Endothelial cell of umbilical vein (primary cell): ENCODE data around the gene MAN2A1. TPM values are rescaled to one million over a fixed set of nuclear protein-coding genes. Genes with fewer than 3 reads are reported as not detected.

Experiments
- BruUV-seq: library from RNA; stranded (reverse); fragments of 400-500 nt; replicated peaks from 2 replicates; lab custom pipeline; 2021; lab: Mats Ljungman, UMichigan
- CTCF ChIA-PET: fragments of 300-600, 350-600 bp; sonication (Branson Sonifier 250); formaldehyde crosslinking; loops from one replicate; lab custom pipeline; 2021; ENCODE audit warnings: antibody characterized with exemption, inconsistent platforms; lab: Charles Lee
- POLR2A ChIA-PET: fragments of 300-600, 350-600 bp; sonication (Branson Sonifier 250); formaldehyde crosslinking; loops from one replicate; lab custom pipeline; 2021; ENCODE audit warnings: antibody characterized with exemption, inconsistent platforms; lab: Charles Lee
- DNase-seq: peaks from one replicate; pipeline ENCODE4 v3.0.0-alpha.2; 2011; ENCODE audit warnings: low read depth, low spot score
- FAIRE-seq: peaks from 2 replicates; lab custom pipeline; 2011; peaks lifted over from hg19 to GRCh38; lab: Jason Lieb, UNC
- H2AFZ ChIP-seq: 2 replicates; pipeline ENCODE4 v1.6.0; 2012; ENCODE audit warnings: low read depth, low read length, control low read depth, inconsistent platforms
- H3K27ac ChIP-seq: 2 replicates; pipeline ENCODE4 v1.5.1; 2011; ENCODE audit warnings: low read depth, mild to moderate bottlenecking, control low read depth, low read length, moderate library complexity; ENCODE audit not compliant: insufficient read depth
- H3K27me3 ChIP-seq, 2 experiments: 2 replicates each; pipeline versions ENCODE4 v1.6.0 to v1.6.1; 2011; ENCODE audit warnings: low read length in 2 of 2, mixed read lengths in 1 of 2; ENCODE audit not compliant: control insufficient read depth in 2 of 2, insufficient read depth in 2 of 2
- H3K36me3 ChIP-seq, 2 experiments: 2 replicates in 1 of 2; 3 replicates in 1 of 2; pipeline ENCODE4 v1.5.1; 2011; ENCODE audit warnings: low read length in 2 of 2, mild to moderate bottlenecking in 1 of 2, moderate library complexity in 1 of 2; ENCODE audit not compliant: control insufficient read depth in 2 of 2, insufficient read depth in 2 of 2; ENCODE audit errors: extremely low read depth in 1 of 2
- H3K4me1 ChIP-seq: 3 replicates; pipeline ENCODE4 v1.5.1; 2011; ENCODE audit warnings: mild to moderate bottlenecking, low read length; ENCODE audit not compliant: control insufficient read depth, insufficient read depth; ENCODE audit errors: extremely low read depth
- H3K4me2 ChIP-seq: 2 replicates; pipeline ENCODE4 v1.6.1; 2011; ENCODE audit warnings: low read length, control low read depth, mixed read lengths; ENCODE audit not compliant: insufficient read depth
- H3K4me3 ChIP-seq, 3 experiments: fragments of 200-600 bp in 1 of 3; sonication (generic), shearing (Covaris generic) in 1 of 3; replicated peaks in 1 of 3; 2 replicates each; pipeline ENCODE4 v1.5.1; 2011 to 2016; ENCODE audit warnings: control low read depth in 3 of 3, low read length in 3 of 3, mild to moderate bottlenecking in 2 of 3, inconsistent platforms in 1 of 3, low read depth in 1 of 3, moderate library complexity in 1 of 3; ENCODE audit not compliant: insufficient read depth in 1 of 3
- H3K79me2 ChIP-seq: 2 replicates; pipeline ENCODE4 v1.6.0; 2012; ENCODE audit warnings: low read length, inconsistent platforms; ENCODE audit not compliant: control insufficient read depth, insufficient read depth
- H3K9ac ChIP-seq: replicated peaks from 2 replicates; pipeline ENCODE3; 2011; ENCODE audit warnings: low read length, control low read depth; ENCODE audit not compliant: insufficient read depth; ENCODE audit errors: extremely low read depth
- H3K9me1 ChIP-seq: replicated peaks from 3 replicates; pipeline ENCODE4 v1.6.0; 2011; ENCODE audit warnings: mild to moderate bottlenecking, low read length; ENCODE audit not compliant: control insufficient read depth, insufficient read depth; ENCODE audit errors: extremely low read depth
- H3K9me3 ChIP-seq: replicated peaks from 2 replicates; pipeline ENCODE4 v1.5.1; 2012; ENCODE audit warnings: low read length, inconsistent platforms; ENCODE audit not compliant: control insufficient read depth, insufficient read depth
- H4K20me1 ChIP-seq: replicated peaks from 2 replicates; pipeline ENCODE3; 2011; ENCODE audit warnings: mild to moderate bottlenecking, low read length; ENCODE audit not compliant: control insufficient read depth, insufficient read depth; ENCODE audit errors: extremely low read depth
- EZH2 ChIP-seq: IDR thresholded peaks from 2 replicates; pipeline ENCODE4 v1.6.1; 2012; ENCODE audit warnings: borderline replicate concordance, low read depth, mild to moderate bottlenecking, moderate library complexity, low read length, inconsistent platforms; ENCODE audit not compliant: severe bottlenecking
- FOS ChIP-seq: IDR thresholded peaks from 2 replicates; pipeline ENCODE4 v1.6.1; 2011; ENCODE audit warnings: mild to moderate bottlenecking, low read length, moderate library complexity, borderline replicate concordance; ENCODE audit not compliant: insufficient read depth
- GATA2 ChIP-seq: IDR thresholded peaks from 2 replicates; pipeline ENCODE4 v1.7.0; 2011; ENCODE audit warnings: low read depth, mild to moderate bottlenecking, moderate library complexity, mixed read lengths, low read length; ENCODE audit not compliant: insufficient read length, insufficient read depth
- JUN ChIP-seq: IDR thresholded peaks from 2 replicates; pipeline ENCODE4 v1.6.1; 2011; ENCODE audit warnings: borderline replicate concordance, low read depth; ENCODE audit not compliant: insufficient read length, insufficient read depth
- MAX ChIP-seq: IDR thresholded peaks from 2 replicates; pipeline ENCODE4 v1.6.1; 2011; ENCODE audit not compliant: insufficient read depth, insufficient read length
- MYC ChIP-seq: IDR thresholded peaks from one replicate; pipeline ENCODE4 v1.6.1; 2011; ENCODE audit warnings: mild to moderate bottlenecking, low read depth, low read length
- POLR2A ChIP-seq: IDR thresholded peaks from 2 replicates; pipeline ENCODE4 v1.6.1; 2012; ENCODE audit warnings: low read depth, mild to moderate bottlenecking, control low read depth, low read length
- POLR2AphosphoS5 ChIP-seq: IDR thresholded peaks from 2 replicates; pipeline ENCODE4 v1.6.1; 2012; ENCODE audit warnings: low read depth, mild to moderate bottlenecking, control low read depth, low read length, moderate library complexity; ENCODE audit not compliant: insufficient read depth
- dilution Hi-C: fragments of 300-500 bp; cut with MboI; formaldehyde crosslinking; loops from one replicate; pipeline ENCODE4 v1.15.0; 2019; ENCODE audit warnings: low sequenced_read_pairs; ENCODE audit not compliant: extremely low pct_ligation_motif_present
- intact Hi-C: fragments of 100-400 bp; cut with micrococcal nuclease; formaldehyde crosslinking; loops from one replicate; pipeline ENCODE4 v1.10.0; 2022
- polyA plus RNA-seq, 4 experiments: library from polyadenylated mRNA; depleted of rRNA in 3 of 4; stranded (reverse) in 3 of 4; unstranded in 1 of 4; fragments of >200 nt; gene quantifications; 2 replicates each; pipeline versions ENCODE4 v1.2.1 to v1.2.3, GENCODE V29; 2011 to 2012; ENCODE audit warnings: missing spikeins in 1 of 4
- total RNA-seq: library from RNA; stranded (reverse); gene quantifications from 2 replicates; pipeline ENCODE4 v1.2.3, GENCODE V29; 2021
- TF ChIP-seq, protein P1 (sequence below), 2 donors: IDR thresholded peaks; 1 replicate in 1 of 2; 2 replicates in 1 of 2; pipeline ENCODE4 v1.5.1; 2011; ENCODE audit warnings: low read length in 2 of 2, mild to moderate bottlenecking in 2 of 2, moderate library complexity in 2 of 2, control low read depth in 1 of 2, inconsistent platforms in 1 of 2, low read depth in 1 of 2; ENCODE audit not compliant: insufficient read depth in 1 of 2; ENCODE audit errors: extremely low read depth in 1 of 2

The MAN2A1 gene
- total and polyA plus RNA-seq, 2 donors (not counting 3 experiments of a cell fraction or from before 2014, with no cell fraction given), result 20.8 to 54.8 TPM

- H3K4me2 ChIP-seq, result no peak overlapping the region
- no peak overlapping the region for H3K9ac ChIP-seq
- no peak overlapping the region for H2AFZ ChIP-seq
- ChIA-PET POLR2A (interaction anchor here (0.6 kb wide), 1 partner anchor 11 kb away, joined by 4 read pairs; no protein-coding TSS in a partner anchor), CTCF (interaction anchor here (1.5 kb wide), 1 partner anchor 24 kb away, joined by 3 read pairs; no protein-coding TSS in a partner anchor)
- intact Hi-C loops (no loop called here), dilution Hi-C loops (no loop called here)
- H3K9me3 ChIP-seq, result no peaks in the 10 kb centered on the region
- H4K20me1 ChIP-seq, result no peaks in the 10 kb centered on the region
- no peaks in the 10 kb centered on the region for H3K4me1 ChIP-seq
- no peaks in the 10 kb centered on the region for H3K9me1 ChIP-seq
- BruUV-seq, result no TSS peak
- no peak overlapping the region for H3K4me3 ChIP-seq
- H3K27me3 ChIP-seq, result no peaks in the 10 kb centered on the region
- DNase-seq (no peak), FAIRE-seq (no peak)
- no peak overlapping the region for H3K27ac ChIP-seq
- TF ChIP-seq JUN, result no peak
- TF ChIP-seq POLR2A, result no peak
- no peak for TF ChIP-seq EZH2
- no peak for TF ChIP-seq FOS
- TF ChIP-seq, protein P1, sequence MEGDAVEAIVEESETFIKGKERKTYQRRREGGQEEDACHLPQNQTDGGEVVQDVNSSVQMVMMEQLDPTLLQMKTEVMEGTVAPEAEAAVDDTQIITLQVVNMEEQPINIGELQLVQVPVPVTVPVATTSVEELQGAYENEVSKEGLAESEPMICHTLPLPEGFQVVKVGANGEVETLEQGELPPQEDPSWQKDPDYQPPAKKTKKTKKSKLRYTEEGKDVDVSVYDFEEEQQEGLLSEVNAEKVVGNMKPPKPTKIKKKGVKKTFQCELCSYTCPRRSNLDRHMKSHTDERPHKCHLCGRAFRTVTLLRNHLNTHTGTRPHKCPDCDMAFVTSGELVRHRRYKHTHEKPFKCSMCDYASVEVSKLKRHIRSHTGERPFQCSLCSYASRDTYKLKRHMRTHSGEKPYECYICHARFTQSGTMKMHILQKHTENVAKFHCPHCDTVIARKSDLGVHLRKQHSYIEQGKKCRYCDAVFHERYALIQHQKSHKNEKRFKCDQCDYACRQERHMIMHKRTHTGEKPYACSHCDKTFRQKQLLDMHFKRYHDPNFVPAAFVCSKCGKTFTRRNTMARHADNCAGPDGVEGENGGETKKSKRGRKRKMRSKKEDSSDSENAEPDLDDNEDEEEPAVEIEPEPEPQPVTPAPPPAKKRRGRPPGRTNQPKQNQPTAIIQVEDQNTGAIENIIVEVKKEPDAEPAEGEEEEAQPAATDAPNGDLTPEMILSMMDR (IDR thresholded peaks at IDR 0.05; ENCODE audit: extremely low read depth in 1 of 2, insufficient read depth in 1 of 2, low read depth in 1 of 2, low read length in 2 of 2), result no peak
- TF ChIP-seq POLR2AphosphoS5, result no peak
- TF ChIP-seq GATA2, result no peak
- TF ChIP-seq MYC, result no peak
- TF ChIP-seq MAX, result no peak
- no peaks in the 10 kb centered on the region for H3K79me2 ChIP-seq
- no peaks in the 10 kb centered on the region for H3K36me3 ChIP-seq
Observed at GRCh38 chr5:109725135-109725534, 35.4 kb downstream of the MAN2A1 start.
